ENCODE measurements around the gene CLDN4.
"Not testable (repeated sequence)": the region's sequence is repeated elsewhere in the genome, so short reads cannot be mapped to it uniquely, and the experiment has no call there.

The CLDN4 gene, protein sequence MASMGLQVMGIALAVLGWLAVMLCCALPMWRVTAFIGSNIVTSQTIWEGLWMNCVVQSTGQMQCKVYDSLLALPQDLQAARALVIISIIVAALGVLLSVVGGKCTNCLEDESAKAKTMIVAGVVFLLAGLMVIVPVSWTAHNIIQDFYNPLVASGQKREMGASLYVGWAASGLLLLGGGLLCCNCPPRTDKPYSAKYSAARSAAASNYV

DNA sequence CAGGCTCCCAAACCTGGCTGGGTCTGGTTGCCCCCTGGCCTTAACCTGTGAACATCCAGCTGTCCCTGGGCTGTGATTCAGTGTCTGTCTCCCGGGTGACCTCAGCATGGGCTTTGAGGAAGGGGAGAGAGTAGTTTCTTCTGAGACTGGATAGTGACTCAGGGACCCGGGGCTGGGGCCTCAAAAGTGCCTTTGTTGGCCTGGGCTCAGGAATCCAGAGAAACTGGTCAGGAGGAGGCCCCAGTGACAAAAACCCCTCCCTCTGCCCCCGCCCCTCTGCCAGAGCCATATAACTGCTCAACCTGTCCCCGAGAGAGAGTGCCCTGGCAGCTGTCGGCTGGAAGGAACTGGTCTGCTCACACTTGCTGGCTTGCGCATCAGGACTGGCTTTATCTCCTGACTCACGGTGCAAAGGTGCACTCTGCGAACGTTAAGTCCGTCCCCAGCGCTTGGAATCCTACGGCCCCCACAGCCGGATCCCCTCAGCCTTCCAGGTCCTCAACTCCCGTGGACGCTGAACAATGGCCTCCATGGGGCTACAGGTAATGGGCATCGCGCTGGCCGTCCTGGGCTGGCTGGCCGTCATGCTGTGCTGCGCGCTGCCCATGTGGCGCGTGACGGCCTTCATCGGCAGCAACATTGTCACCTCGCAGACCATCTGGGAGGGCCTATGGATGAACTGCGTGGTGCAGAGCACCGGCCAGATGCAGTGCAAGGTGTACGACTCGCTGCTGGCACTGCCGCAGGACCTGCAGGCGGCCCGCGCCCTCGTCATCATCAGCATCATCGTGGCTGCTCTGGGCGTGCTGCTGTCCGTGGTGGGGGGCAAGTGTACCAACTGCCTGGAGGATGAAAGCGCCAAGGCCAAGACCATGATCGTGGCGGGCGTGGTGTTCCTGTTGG lies at the start of gene CLDN4:
TSS of gene CLDN4 (plus strand) at position 316 of the 903 bp plus-strand sequence. CDS start at position 522, 206 bp downstream.
- DNase-seq (ENCODE audit: low read depth), result no peak

DNA sequence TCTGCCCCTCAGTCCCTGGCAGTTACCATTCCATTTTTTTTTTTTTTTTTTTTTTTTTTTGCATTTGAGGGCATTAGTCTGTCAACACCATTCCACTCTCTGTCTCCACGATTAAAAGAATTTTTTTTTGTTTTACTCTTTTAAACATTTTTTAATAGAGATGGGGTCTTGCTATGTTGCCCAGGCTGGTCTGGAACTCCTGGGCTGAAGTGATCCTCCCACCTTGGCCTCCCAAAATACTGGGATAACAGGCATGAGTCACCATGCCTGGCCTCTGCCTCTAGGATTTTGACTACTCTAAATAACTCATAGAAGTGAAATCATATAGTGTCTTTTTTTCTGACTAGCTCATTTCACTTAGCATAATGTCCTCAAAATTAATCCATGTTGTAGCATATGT lies 44.2 kb upstream of the CLDN4 start:
- no peak for DNase-seq (ENCODE audit: low read depth)

DNA sequence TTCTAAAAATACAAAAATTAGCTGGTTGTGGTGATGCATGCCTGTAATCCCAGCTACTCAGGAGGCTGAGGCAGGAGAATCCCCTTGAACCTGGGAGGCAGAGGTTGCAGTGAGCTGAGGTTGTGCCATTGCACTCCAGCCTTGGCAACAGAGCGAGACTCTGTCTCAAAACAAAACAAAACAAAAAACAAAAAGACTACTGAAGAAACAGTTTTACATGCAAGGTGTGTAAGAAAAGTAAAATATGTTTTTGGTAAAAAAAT lies 43.1 kb upstream of the CLDN4 start:
- DNase-seq (ENCODE audit: low read depth), result not testable (repeated sequence)

DNA sequence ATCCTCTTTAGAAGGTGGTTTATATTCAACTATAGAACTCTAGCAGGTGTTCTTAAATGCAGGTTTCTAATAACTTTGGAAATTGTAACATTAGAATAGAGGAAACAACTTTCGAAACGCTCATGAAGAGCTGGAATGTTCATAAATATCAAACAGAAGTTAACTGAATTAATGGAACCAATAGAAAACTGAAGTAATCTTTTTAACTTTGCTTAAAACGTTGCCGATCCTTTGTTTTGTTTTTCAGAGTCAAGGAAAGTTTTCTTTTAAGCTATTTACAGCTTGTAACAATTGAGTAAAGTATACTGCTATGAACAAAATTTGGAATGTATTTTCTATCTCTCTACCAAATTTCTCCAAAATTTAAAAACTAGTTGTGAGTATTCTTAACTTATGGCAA lies 41.7 kb upstream of the CLDN4 start:
- no peak for DNase-seq (ENCODE audit: low read depth)

DNA sequence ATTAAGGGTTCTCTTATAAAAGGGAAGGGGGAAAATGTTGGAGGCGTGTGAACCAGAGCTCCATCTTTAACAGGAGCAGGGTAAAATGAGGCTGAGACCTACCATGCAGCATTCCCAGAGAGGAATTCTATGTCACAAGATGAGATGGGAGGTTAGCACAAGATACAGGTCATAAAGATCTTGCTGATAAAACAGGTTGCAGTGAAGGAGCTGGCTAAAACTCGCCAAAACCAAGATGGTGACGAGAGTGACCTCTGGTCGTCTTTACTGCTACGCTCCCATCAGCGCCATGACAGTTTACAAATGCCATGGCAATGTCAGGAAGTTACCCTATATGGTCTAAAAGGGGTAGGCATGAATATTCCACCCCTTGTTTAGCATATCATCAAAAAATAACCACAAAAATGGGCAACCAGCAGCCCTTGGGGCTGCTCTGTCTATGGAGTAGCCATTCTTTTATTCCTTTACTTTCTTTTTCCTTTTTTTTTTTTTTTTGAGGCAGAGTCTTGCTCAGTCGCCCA lies 39.6 kb upstream of the CLDN4 start:
- DNase-seq (ENCODE audit: low read depth), result not testable (repeated sequence)

DNA sequence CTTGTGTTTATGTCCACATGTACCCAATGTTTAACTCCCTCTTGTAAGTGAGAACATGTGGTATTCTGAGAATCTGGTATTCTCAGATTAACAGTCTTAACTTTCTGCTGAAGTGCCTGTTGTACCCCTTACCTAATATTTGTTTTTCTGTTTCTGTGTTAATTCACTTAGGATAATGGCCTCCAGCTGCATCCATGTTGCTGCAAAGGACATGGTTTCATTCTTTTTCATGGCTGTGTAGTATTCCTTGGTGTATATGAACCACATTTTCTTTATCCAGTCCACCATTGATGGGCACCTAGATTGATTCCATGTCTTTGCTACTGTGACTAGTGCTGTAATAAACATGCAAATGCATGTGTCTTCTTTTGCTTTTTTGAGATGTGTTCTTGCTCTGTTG lies 35.6 kb upstream of the CLDN4 start:
- DNase-seq (ENCODE audit: low read depth), result not testable (repeated sequence)

DNA sequence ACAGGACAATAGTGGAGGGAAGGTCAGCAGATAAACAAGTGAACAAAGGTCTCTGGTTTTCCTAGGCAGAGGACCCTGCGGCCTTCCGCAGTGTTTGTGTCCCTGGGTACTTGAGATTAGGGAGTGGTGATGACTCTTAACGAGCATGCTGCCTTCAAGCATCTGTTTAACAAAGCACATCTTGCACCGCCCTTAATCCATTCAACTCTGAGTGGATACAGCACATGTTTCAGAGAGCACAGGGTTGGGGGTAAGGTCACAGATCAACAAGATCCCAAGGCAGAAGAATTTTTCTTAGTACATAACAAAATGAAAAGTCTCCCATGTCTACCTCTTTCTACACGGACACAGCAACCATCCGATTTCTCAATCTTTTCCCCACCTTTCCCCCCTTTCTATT lies 34.1 kb upstream of the CLDN4 start:
- not testable (repeated sequence) for DNase-seq (ENCODE audit: low read depth)

DNA sequence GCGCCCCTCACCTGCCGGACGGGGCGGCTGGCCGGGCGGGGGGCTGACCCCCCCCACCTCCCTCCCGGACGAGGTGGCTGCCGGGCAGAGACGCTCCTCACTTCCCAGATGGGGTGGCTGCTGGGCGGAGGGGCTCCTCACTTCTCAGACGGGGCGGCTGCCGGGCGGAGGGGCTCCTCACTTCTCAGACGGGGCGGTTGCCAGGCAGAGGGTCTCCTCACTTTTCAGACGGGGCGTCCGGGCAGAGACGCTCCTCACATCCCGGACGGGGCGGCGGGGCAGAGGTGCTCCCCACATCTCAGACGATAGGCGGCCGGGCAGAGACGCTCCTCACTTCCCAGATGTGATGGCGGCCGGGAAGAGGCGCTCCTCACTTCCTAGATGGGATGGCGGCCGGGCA lies 33.6 kb upstream of the CLDN4 start:
- DNase-seq (ENCODE audit: low read depth), result not testable (repeated sequence)

DNA sequence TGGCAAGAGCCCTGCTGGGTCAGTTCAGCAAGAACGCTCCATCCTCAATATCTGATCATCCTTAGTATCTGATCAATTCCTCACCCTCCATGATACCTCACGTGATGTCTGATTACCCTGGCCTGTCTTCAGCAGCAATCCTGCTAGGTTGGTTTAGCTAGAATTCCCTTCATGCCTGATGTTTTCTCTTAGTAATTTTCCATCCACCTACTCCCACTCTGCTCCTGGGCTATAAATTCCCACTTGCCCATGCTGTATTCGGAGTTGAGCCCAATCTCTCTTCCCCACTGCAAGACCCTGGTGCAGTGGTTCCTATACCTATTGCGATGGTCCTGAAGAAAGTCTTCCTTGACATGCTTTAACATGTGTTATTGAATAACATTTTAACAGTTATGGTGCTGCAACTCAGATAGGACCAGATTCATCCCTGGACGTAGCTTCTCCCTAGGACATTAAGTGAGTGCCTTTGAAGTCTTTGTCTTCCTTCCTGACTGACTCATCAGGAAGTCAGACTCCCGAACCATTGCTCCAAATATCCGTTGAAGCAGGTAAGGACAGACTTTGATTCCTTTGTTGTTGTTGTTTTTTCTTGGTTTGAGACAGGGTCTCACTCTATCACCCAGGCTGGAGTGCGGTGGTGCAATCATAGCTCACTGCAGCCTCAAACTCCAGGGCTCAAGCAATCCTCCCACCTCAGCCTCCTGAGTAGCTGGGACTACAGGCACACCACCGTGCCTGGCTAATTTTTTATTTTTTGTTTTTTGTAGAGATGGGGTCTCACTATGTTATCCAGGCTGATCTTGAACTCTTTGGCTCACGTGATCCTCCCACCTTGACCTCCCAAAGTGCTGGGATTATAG lies 31.3 kb upstream of the CLDN4 start:
- no peak for DNase-seq (ENCODE audit: low read depth)

DNA sequence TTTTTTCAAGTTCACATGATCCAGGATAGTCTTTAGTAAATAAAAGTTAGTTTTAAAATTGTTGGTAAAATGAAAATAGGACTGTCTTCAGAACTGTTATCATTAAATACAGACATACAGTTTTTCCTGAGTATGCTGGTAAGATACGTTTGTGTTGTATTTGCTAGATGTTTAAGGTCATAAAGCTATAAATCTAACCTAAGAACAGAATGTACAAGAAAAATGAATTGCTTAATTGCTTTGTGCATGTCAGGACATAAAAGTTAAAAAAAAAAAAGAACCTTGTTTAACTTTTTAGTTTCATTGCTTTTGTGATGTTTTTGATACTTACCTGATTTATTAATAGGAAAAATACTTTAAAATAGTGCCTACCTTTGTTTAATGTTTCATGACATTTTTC lies 29.2 kb upstream of the CLDN4 start:
- DNase-seq (ENCODE audit: low read depth), result no peak

DNA sequence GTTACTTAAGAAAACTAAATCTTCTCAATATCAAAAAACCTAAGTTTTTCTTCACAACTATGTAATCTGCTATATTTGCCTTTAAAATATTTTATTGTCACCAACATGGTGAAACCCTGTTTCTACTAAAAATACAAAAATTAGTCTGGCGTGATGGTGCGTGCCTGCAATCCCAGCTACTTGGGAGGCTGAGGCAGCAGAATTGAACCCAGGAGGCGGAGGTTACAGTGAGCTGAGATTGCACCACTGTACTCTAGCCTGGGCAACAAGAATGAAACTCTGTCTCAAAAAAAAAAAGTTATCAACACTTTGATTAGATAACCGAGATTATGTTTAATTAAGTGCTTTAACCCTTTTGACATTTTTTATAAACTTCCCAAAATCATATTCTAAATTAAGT lies 28.3 kb upstream of the CLDN4 start:
- DNase-seq (ENCODE audit: low read depth), result no peak

DNA sequence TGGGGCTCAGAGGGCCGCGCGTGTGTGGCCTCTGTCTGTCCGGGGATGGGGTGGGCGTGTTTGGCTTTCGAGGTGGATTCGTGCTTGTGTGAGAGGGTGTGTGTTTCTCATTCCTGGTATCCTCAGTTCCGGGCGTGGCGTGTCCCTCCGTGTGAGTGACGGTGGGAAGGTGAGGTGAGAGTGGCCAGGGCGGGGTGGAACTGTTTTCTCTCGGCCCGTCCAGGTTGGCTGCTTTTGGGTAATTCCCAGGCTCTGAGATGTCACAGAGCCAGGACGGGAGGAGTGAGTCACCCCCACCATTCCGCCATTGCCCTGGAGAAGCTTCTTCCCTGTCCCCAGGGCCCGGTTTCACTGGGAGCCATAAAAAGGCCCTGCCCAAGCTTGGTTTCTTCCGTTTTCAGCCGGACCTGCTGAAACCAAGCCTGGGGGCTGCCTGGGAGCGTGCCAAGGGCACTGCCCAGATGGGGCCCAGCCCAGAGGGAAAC lies 21.3 kb upstream of the CLDN4 start:
- no peak for DNase-seq (ENCODE audit: low read depth)

DNA sequence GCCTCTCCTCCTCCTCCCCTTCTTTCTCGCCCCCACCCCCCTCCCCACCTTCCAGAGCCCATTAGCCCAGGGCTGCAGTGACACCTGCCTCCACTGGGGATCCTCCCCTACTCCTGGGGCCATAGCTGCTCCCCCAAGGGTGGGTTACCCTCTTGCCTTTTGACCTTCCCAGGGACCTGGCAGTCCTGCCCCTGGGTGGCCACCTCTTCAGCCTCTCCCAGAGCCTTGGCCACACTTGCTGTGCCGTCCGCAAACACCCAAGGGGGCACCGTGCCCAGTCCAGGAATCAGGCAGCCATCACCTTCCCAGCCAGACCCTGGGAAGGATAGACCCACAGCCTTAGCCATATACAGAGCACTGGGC lies 19.8 kb upstream of the CLDN4 start:
- DNase-seq (ENCODE audit: low read depth), result no peak

DNA sequence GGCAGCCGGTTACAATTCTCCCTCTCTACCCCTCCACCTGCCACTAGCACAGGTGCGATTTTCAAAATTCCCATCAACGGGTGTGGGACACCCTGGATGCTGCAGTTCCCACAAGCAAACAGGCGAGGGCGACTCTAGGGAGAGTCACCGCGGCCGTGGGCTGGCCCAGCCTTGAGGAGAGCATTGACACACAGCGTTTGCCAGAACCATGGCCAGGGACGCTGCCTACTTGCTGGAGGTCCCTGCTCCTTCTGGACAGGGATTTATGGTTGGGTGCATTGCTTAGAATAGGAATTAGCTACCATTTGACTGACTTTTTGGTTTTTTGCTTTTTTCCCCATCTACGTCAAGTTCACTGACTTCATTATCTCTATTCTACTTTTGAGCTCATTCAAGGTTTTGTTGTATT lies 19.0 kb upstream of the CLDN4 start:
- DNase-seq (ENCODE audit: low read depth), result peak; percentile 47

DNA sequence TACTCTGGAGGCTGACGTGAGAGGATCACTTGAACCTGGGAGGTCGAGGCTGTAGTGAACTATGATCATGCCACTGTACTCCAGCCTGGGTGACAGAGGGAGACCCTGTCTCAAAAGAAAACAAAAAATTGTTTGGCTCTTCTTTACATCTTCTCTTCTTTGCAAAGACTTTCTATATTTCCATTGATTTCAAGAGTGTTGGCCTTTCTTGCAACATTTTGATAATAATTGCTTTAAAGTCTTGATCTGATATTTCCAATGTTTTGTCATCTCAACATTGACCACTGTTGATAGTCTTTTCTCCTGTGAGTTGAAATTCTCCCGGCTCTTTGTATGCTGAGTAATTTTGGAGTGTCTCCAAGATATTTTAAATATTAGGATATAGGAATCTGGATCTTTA lies 17.8 kb upstream of the CLDN4 start:
- DNase-seq (ENCODE audit: low read depth), result no peak

DNA sequence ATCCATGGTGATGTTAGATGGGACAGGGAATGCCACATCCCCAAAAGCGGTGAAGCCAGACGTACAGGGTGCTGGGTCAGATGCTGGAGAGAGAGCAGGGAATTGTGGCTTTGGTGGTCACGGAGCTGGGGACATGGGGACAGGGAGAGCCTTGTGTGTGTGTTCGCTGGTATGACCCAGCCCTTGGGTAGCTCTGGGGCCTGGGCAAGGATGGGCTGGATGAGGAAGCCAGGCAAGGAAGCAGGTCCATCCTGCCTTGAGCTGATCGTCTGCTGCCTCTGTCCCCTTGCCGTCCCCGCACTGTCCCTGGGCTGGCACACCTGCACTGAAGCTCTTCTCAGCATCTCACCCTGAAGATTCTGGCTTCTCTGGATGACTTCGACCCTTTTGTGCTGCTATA lies 15.4 kb upstream of the CLDN4 start:
- DNase-seq (ENCODE audit: low read depth), result no peak

DNA sequence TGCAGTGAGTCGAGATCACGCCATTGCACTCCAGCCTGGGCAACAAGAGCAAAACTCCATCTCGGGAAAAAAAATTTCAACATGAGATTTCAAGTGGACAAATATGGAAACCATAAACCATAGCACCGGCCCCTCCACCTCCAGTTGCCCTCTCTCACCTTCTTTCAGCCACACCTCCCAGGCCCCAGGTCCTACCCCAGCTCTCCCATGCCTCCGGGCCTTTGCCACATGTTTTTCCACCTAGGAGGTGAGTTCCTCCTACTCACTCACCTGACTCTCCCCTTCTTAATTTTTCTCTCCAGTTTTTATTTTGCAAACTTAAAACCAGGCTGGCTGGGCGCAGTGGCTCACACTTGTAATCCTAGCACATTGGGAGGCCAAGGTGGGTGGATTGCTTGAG lies 13.7 kb upstream of the CLDN4 start:
- no peak for DNase-seq (ENCODE audit: low read depth)

DNA sequence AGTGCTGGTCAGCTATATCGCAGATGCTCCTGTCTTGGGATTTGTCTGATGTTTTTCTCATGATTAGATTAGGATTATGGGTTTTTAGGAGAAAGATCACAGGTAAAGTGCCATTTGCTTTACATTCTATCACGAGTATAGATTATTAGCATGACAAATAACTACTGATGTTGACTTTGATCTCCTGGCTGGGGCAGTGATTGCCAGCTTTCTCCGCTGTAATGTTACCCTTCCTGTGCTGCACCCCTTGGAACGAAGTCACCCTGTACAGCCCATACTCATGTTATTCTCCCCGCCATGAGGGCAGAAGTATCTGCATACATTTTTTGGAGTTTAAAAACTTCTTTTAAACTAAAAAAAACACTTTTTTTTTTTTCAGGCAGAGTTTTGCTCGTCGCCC lies 10.8 kb upstream of the CLDN4 start:
- no peak for DNase-seq (ENCODE audit: low read depth)

DNA sequence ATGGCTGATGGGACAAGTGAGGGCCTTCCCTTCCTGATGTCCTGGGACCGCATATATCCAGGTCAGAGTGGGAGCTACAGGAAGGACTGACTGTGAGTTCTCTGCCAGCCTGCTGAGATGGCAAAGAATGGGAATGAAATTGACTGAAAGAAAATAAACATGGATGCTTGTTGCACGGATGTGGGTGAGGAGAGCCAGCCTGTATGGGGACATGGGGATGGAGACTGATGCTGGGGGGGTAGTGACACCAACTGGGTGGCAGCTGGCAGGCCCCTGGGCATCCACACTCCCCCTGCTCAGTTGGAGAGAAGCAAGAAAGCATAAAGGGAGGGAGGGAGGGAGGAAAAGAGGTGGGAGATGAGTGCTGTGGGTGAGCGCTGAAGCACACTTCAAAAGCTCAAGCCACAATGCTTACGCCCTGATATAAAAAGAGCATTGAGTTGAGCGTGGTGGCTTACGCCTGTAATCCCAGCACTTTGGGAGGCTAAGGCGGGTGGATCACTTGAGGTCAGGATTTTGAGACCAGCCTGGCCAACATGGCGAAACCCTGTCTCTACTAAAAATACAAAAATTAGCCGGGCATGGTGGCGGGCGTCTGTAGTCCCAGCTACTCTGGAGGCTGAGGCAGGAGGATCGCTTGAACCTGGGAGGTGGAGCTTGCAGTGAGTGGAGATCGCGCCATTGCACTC lies 9.1 kb upstream of the CLDN4 start:
- not testable (repeated sequence) for DNase-seq (ENCODE audit: low read depth)

DNA sequence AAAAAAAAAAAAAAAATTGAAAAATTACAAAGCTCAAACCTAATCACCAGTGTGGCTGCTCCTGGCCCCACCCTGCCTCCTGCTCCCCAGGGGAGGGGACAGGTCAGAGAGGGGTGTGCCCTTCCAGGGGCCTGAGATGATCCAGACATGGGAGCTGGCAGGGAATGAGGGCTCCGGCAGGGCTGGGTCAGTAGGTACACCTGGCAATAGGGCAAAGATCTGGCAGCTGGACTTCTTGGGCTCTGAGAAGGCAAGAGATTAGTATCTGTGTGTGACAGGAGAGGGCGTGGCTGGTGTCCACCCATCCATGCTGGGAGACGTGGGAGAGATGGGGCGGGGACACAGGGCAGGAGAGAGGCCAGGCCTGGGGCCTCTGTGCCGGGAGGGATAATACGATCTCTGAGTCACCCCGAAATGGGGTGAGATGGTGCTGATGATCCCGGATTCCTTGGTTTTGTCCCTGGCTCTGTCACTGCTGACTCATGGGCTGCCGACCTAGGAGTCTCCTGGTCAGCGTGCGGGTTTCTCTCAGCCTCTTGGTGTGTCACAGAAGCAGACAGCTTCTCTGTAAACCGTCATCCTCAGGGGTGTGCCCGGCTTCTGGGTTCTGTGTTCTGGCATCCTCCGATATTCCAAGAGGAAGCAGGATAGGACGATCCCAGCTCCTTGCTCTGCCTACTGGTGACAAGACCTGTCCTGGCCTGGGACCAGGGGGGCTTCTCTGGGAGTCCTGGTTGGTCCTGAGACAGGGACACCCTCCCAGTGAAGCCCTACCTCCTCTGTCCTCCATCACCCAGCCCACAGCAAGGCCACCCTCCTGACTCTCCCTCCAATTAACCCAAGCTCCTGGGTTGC lies 8.2 kb upstream of the CLDN4 start:
- DNase-seq (ENCODE audit: low read depth), result peak; percentile 90

DNA sequence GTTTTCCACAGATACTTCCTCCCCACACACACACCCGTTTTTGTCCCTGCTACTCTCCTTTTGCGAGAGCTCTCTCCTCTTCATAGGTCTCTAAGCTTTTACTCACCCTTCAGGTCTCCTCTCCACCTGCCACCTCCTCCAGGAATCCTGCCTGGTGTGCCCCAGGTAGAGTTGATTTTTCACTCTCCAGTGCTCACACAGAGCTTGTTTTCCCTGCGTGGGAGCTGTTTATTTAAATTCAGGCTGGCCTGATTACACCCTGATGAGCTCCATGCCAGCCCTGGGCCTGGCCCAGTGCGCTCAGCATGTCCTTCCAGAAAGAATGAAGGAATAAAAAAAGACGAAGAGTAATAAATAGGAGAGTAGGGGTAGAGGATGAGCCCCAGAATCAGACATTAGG lies 7.5 kb upstream of the CLDN4 start:
- no peak for DNase-seq (ENCODE audit: low read depth)
